Caco-2 (cell line): Measurements from ENCODE around the gene UFSP1. TPM values are rescaled to one million over a fixed set of nuclear protein-coding genes. Genes with fewer than 3 reads are reported as not detected.
A peak's percentile ranks its signal among the peaks of the same experiment; 100 is the strongest.

Experiments used
- BruUV-seq: library from RNA; stranded (reverse); fragments of 400-500 nt; replicated peaks from 2 replicates; lab custom pipeline; 2021; lab: Mats Ljungman, UMichigan
- CTCF ChIA-PET: fragments of 300-600 bp; sonication (Branson Sonifier 250); formaldehyde crosslinking; loops from one replicate; lab custom pipeline; 2022; ENCODE audit warnings: antibody characterized with exemption; lab: Charles Lee
- POLR2A ChIA-PET: fragments of 300-600 bp; sonication (Branson Sonifier 250); formaldehyde crosslinking; loops from one replicate; lab custom pipeline; 2022; ENCODE audit warnings: antibody characterized with exemption; lab: Charles Lee
- DNase-seq, 2 experiments: peaks; one replicate each; pipeline versions ENCODE4 v3.0.0 to v3.0.0-alpha.2; 2020 to 2022
- H3K27me3 ChIP-seq: replicated peaks from 2 replicates; pipeline ENCODE4 v1.6.0; 2011; ENCODE audit warnings: low read length; ENCODE audit not compliant: control insufficient read depth, insufficient read depth
- H3K36me3 ChIP-seq: 2 replicates; pipeline ENCODE4 v1.5.1; 2011; ENCODE audit warnings: low read length; ENCODE audit not compliant: control insufficient read depth, insufficient read depth
- H3K4me1 ChIP-seq: fragments of 250-450 bp; sonication (Bioruptor Pico); 2 replicates; pipeline ENCODE4 v1.5.1; 2020; ENCODE audit warnings: mild to moderate bottlenecking
- H3K4me3 ChIP-seq: 2 replicates; pipeline ENCODE4 v1.5.1; 2011; ENCODE audit warnings: low read depth, mild to moderate bottlenecking, control low read depth, low read length
- H3K9me3 ChIP-seq: fragments of 250-450 bp; sonication (Bioruptor Pico); 2 replicates; pipeline ENCODE4 v1.5.1; 2020; ENCODE audit warnings: mild to moderate bottlenecking, moderate library complexity
- H3K27ac Mint-ChIP-seq: one replicate; pipeline ENCODE4 v1.8.0; 2022; ENCODE audit warnings: mixed read lengths; ENCODE audit not compliant: unreplicated experiment
- H3K27me3 Mint-ChIP-seq: one replicate; pipeline ENCODE4 v1.8.0; 2022; ENCODE audit warnings: mixed read lengths; ENCODE audit not compliant: insufficient read depth, unreplicated experiment
- H3K36me3 Mint-ChIP-seq: one replicate; pipeline ENCODE4 v1.8.0; 2022; ENCODE audit warnings: mild to moderate bottlenecking, mixed read lengths; ENCODE audit not compliant: insufficient read depth, unreplicated experiment
- H3K4me1 Mint-ChIP-seq: one replicate; pipeline ENCODE4 v1.8.0; 2022; ENCODE audit warnings: low read depth, mixed read lengths; ENCODE audit not compliant: unreplicated experiment
- H3K4me3 Mint-ChIP-seq: one replicate; pipeline ENCODE4 v1.8.0; 2022; ENCODE audit warnings: mild to moderate bottlenecking, moderate library complexity, mixed read lengths; ENCODE audit not compliant: unreplicated experiment
- H3K9me3 Mint-ChIP-seq: one replicate; pipeline ENCODE4 v1.8.0; 2022; ENCODE audit warnings: mixed read lengths; ENCODE audit not compliant: unreplicated experiment
- intact Hi-C: fragments of 100-400 bp; cut with micrococcal nuclease; formaldehyde crosslinking; loops from one replicate; pipeline ENCODE4 v1.10.0; 2022; ENCODE audit not compliant: unreplicated experiment
- total RNA-seq: library from RNA; stranded (reverse); gene quantifications from 2 replicates; pipeline ENCODE4 v1.2.3, GENCODE V29; 2022
- TF ChIP-seq, protein P1 (sequence below), 2 experiments: fragments of 200-600 bp in 1 of 2; IDR thresholded peaks; 1 replicate in 1 of 2; 2 replicates in 1 of 2; pipeline versions ENCODE4 v1.5.1 to v1.8.0; 2011 to 2022; ENCODE audit warnings: antibody characterized with exemption in 1 of 2, control low read depth in 1 of 2, inconsistent platforms in 1 of 2, low read depth in 1 of 2, low read length in 1 of 2, mild to moderate bottlenecking in 1 of 2, moderate library complexity in 1 of 2; ENCODE audit not compliant: insufficient read depth in 1 of 2, severe bottlenecking in 1 of 2, unreplicated experiment in 1 of 2

UFSP1 gene
- total RNA-seq, 1 experiment from 2014 or later: 4.6 TPM

DNA sequence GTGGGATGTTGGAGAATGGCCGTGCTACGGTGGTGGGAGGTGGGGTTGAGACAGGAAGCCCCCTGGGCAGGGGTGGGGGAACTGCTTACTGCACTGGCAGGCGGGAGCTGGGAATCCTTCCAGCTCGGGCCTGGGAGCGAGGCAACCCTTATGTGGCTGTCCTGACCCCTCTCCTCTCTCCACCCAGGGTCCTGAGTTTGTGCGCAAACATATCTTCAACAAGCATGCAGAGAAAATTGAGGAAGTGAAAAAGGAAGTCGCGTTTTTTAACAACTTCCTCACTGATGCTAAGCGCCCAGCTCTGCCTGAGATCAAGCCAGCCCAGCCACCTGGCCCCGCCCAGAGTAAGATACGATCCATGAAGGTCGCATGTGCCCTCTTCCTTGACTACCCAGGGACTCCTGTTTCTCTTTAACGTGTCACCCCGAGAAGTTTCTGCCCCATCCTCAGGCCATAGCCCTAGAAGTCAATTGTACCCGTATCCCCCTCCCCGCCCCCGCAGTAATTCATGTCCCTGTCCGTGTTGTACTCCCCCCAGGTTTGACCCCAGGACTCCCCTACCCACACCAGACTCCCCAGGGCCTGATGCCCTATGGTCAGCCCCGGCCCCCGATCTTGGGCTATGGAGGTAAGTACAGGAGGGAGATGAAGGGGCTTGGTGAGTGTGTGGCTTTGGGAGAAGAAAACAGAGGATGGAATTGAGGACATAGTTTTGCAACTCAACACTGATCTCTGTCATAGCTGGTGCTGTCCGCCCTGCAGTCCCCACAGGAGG, 1.8 kb downstream of the UFSP1 start:
- no peaks in the 10 kb centered on the region for H3K9me3 Mint-ChIP-seq
- ChIA-PET CTCF (interaction anchor here (0.6 kb wide), 2 partner anchors 15 to 60 kb away, joined by 3 to 5 read pairs; partner anchors contain the start of gene EPHB4), POLR2A (interaction anchor here (0.6 to 1.6 kb wide), 3 partner anchors 13 to 182 kb away, joined by 3 to 18 read pairs (median 14); partner anchors contain the start of genes POP7 and SRRT)
- intact Hi-C loops: no loop called here
- peaks cover 78% of the 10 kb centered on the region for H3K36me3 Mint-ChIP-seq
- H3K4me3 Mint-ChIP-seq: peak overlapping the region; percentile 88
- Histone ChIP-seq H3K4me1 (peaks cover 21% of the 10 kb centered on the region), H3K27me3 (no peaks in the 10 kb centered on the region), H3K4me3 (no peak overlapping the region), H3K36me3 (peaks cover 5% of the 10 kb centered on the region), H3K9me3 (no peaks in the 10 kb centered on the region)
- peak overlapping the region; percentile 68 for H3K27ac Mint-ChIP-seq
- BruUV-seq: TSS peak; percentile 66
- TF ChIP-seq, protein P1, sequence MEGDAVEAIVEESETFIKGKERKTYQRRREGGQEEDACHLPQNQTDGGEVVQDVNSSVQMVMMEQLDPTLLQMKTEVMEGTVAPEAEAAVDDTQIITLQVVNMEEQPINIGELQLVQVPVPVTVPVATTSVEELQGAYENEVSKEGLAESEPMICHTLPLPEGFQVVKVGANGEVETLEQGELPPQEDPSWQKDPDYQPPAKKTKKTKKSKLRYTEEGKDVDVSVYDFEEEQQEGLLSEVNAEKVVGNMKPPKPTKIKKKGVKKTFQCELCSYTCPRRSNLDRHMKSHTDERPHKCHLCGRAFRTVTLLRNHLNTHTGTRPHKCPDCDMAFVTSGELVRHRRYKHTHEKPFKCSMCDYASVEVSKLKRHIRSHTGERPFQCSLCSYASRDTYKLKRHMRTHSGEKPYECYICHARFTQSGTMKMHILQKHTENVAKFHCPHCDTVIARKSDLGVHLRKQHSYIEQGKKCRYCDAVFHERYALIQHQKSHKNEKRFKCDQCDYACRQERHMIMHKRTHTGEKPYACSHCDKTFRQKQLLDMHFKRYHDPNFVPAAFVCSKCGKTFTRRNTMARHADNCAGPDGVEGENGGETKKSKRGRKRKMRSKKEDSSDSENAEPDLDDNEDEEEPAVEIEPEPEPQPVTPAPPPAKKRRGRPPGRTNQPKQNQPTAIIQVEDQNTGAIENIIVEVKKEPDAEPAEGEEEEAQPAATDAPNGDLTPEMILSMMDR (IDR thresholded peaks at IDR 0.05; ENCODE audit: insufficient read depth in 1 of 2, low read depth in 1 of 2, low read length in 1 of 2, severe bottlenecking in 1 of 2, unreplicated experiment in 1 of 2): no peak
- H3K27me3 Mint-ChIP-seq: no peaks in the 10 kb centered on the region
- no peak for DNase-seq
- peaks cover 69% of the 10 kb centered on the region for H3K4me1 Mint-ChIP-seq

DNA sequence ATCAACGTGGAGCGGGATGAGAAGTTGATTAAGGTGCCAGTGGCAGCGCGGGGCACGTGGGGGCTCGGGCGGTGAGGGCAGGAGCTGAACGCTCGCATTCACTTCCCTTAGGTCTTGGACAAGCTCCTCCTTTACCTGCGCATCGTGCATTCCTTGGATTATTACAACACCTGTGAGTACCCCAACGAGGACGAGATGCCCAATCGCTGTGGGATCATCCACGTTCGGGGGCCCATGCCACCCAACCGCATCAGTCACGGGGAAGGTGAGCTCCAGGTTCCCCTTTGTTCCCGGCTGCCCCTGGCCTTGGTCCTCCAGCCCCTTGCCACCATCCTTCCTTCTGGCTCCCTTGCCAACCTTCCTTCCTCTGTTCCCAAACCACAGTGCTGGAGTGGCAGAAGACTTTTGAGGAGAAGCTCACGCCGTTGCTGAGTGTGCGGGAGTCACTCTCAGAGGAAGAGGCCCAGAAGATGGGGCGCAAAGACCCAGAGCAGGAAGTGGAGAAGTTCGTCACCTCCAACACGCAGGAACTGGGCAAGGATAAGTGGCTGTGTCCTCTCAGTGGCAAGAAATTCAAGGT, 2.5 kb downstream of the UFSP1 start:
- no peak overlapping the region for H3K4me3 ChIP-seq
- H3K9me3 Mint-ChIP-seq: no peaks in the 10 kb centered on the region
- H3K36me3 ChIP-seq: peaks cover 5% of the 10 kb centered on the region
- intact Hi-C loops: no loop called here
- TF ChIP-seq, protein P1 (IDR thresholded peaks at IDR 0.05; ENCODE audit: insufficient read depth in 1 of 2, low read depth in 1 of 2, low read length in 1 of 2, severe bottlenecking in 1 of 2, unreplicated experiment in 1 of 2): no peak
- peak overlapping the region; percentile 88 for H3K4me3 Mint-ChIP-seq
- peaks cover 84% of the 10 kb centered on the region for H3K36me3 Mint-ChIP-seq
- H3K4me1 Mint-ChIP-seq: peaks cover 63% of the 10 kb centered on the region
- no TSS peak for BruUV-seq
- H3K9me3 ChIP-seq: no peaks in the 10 kb centered on the region
- peak overlapping the region; percentile 68 for H3K27ac Mint-ChIP-seq
- no peak for DNase-seq
- ChIA-PET POLR2A (interaction anchor here (0.5 to 1.6 kb wide), 3 partner anchors 12 to 748 kb away, joined by 3 to 18 read pairs (median 3); partner anchors contain the start of genes POP7 and SRRT), CTCF (no interaction called here)
- H3K4me1 ChIP-seq: peaks cover 21% of the 10 kb centered on the region
- no peaks in the 10 kb centered on the region for H3K27me3 ChIP-seq
- no peaks in the 10 kb centered on the region for H3K27me3 Mint-ChIP-seq

DNA sequence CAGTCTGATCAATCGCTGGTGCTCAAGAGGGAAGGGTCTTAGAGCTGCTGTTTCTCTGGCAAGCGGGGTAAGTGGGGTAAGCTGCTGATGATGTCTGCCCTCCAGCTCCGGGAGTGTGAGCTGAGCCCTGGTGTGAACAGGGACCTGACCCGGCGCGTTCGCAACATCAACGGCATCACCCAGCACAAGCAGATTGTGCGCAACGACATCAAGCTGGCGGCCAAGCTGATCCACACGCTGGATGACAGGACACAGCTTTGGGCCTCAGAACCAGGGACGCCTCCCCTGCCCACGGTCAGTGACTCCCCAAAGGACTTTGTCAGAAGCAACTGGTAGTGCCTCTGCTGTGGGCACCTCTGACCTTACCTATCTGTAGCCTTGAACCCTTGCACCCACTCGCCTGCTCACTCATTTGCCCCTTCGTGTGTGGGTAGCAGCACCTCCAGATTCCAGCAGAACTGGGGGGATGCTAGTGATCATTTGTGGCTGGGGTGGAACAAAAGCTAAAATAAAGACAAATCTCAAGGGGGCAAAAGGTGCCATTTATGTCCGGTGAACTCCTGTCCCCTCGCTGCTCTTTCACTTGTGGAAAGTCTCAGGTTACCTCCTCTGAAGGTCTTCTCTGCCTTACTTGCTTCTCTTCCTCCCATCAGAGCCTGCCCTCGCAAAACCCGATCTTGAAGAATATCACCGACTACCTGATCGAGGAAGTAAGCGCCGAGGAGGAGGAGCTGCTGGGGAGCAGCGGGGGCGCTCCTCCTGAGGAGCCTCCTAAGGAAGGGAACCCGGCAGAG, 3.2 kb downstream of the UFSP1 start:
- Mint-ChIP-seq H3K4me1 (peaks cover 56% of the 10 kb centered on the region), H3K9me3 (no peaks in the 10 kb centered on the region), H3K27ac (peak overlapping the region; percentile 31), H3K4me3 (no peak overlapping the region), H3K36me3 (peaks cover 91% of the 10 kb centered on the region), H3K27me3 (no peaks in the 10 kb centered on the region)
- intact Hi-C loops: no loop called here
- H3K4me1 ChIP-seq: peaks cover 20% of the 10 kb centered on the region
- CTCF ChIA-PET: no interaction called here
- no peaks in the 10 kb centered on the region for H3K9me3 ChIP-seq
- no TSS peak for BruUV-seq
- no peaks in the 10 kb centered on the region for H3K27me3 ChIP-seq
- no peak overlapping the region for H3K4me3 ChIP-seq
- TF ChIP-seq, protein P1 (IDR thresholded peaks at IDR 0.05; ENCODE audit: insufficient read depth in 1 of 2, low read depth in 1 of 2, low read length in 1 of 2, severe bottlenecking in 1 of 2, unreplicated experiment in 1 of 2): no peak
- peaks cover 6% of the 10 kb centered on the region for H3K36me3 ChIP-seq
- POLR2A ChIA-PET: interaction anchor here (0.5 to 1.6 kb wide), 2 partner anchors 11 to 747 kb away, joined by 3 to 18 read pairs; partner anchors contain the start of gene SRRT
- DNase-seq: no peak
